Chondrocyte (in vitro differentiated cells): ENCODE results near the gene PNKP. TPM values are rescaled to one million over a fixed set of nuclear protein-coding genes. Genes with fewer than 3 reads are reported as not detected.

ENCODE experiments used
- DNase-seq: peaks from one replicate; pipeline ENCODE4 v3.0.0; 2021; ENCODE audit warnings: mixed read lengths, low spot score
- H3K27ac Mint-ChIP-seq: one replicate; pipeline ENCODE4 v1.8.0; 2021; ENCODE audit warnings: mild to moderate bottlenecking, moderate library complexity, mixed read lengths; ENCODE audit not compliant: unreplicated experiment
- H3K27me3 Mint-ChIP-seq: 2 replicates; pipeline ENCODE4 v1.8.0; 2021; ENCODE audit warnings: low read depth, mixed read lengths
- H3K36me3 Mint-ChIP-seq: 2 replicates; pipeline ENCODE4 v1.8.0; 2021; ENCODE audit warnings: low read depth, mixed read lengths
- H3K4me1 Mint-ChIP-seq: 2 replicates; pipeline ENCODE4 v1.8.0; 2021; ENCODE audit warnings: low read depth, mild to moderate bottlenecking, mixed read lengths
- H3K4me3 Mint-ChIP-seq: one replicate; pipeline ENCODE4 v1.8.0; 2021; ENCODE audit warnings: mild to moderate bottlenecking, moderate library complexity, mixed read lengths; ENCODE audit not compliant: unreplicated experiment
- H3K9me3 Mint-ChIP-seq: 2 replicates; pipeline ENCODE4 v1.8.0; 2021; ENCODE audit warnings: low read depth, mixed read lengths
- total RNA-seq: library from RNA; stranded (reverse); gene quantifications from 3 replicates; pipeline ENCODE4 v1.2.1, GENCODE V29; 2021
- TF ChIP-seq, protein P1 (sequence below): fragments of 200-600 bp; sonication (generic); IDR thresholded peaks from 2 replicates; pipeline ENCODE4 v1.5.0; 2021; ENCODE audit warnings: antibody characterized with exemption, mild to moderate bottlenecking, moderate library complexity

Gene PNKP
- total RNA-seq, 1 donor from 2014 or later = 52.4 TPM

DNA sequence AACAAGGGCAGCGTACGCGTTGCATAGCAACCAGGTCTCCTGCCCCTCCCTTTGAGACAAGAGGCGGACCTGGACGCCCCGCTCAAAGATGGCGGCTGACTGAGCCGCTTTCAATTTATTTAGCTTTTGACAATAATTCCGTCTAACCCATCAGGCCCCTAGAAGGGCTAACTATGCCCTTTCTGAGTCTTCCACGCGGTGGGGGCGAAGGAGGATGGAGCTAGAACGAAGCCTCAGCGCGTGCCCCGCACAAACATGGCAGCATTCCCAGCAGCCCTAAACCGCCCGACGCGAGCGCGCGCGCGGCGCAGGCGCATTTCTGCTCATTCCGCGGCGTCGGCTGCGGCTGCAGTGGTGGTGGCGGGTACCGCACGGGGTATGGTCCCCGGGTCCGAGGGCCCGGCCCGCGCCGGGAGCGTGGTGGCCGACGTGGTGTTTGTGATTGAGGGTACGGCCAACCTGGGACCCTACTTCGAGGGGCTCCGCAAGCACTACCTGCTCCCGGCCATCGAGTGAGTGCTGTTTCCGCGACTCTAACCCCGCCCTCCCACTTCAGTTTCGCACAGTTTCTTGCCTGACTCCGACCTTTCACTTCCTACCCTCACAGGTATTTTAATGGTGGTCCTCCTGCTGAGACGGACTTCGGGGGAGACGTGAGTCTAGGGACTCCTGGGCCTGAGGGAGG, 49.3 kb downstream of the PNKP start, which contains the start of gene MED25:
Gene MED25, plus strand, starts transcription at position 326 of the 685 bp plus-strand sequence. Its CDS starts 53 bp downstream, at position 379.
- Mint-ChIP-seq H3K9me3 (no peaks in the 10 kb centered on the region), H3K36me3 (peaks cover under 1% of the 10 kb centered on the region), H3K4me1 (peaks cover 30% of the 10 kb centered on the region), H3K27ac (peak within 1 kb of the TSS; percentile 100), H3K4me3 (peak within 1 kb of the TSS; percentile 97), H3K27me3 (no peaks in the 10 kb centered on the region)
- DNase-seq = no peak
- TF ChIP-seq, protein P1, sequence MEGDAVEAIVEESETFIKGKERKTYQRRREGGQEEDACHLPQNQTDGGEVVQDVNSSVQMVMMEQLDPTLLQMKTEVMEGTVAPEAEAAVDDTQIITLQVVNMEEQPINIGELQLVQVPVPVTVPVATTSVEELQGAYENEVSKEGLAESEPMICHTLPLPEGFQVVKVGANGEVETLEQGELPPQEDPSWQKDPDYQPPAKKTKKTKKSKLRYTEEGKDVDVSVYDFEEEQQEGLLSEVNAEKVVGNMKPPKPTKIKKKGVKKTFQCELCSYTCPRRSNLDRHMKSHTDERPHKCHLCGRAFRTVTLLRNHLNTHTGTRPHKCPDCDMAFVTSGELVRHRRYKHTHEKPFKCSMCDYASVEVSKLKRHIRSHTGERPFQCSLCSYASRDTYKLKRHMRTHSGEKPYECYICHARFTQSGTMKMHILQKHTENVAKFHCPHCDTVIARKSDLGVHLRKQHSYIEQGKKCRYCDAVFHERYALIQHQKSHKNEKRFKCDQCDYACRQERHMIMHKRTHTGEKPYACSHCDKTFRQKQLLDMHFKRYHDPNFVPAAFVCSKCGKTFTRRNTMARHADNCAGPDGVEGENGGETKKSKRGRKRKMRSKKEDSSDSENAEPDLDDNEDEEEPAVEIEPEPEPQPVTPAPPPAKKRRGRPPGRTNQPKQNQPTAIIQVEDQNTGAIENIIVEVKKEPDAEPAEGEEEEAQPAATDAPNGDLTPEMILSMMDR = peak; percentile 56

DNA sequence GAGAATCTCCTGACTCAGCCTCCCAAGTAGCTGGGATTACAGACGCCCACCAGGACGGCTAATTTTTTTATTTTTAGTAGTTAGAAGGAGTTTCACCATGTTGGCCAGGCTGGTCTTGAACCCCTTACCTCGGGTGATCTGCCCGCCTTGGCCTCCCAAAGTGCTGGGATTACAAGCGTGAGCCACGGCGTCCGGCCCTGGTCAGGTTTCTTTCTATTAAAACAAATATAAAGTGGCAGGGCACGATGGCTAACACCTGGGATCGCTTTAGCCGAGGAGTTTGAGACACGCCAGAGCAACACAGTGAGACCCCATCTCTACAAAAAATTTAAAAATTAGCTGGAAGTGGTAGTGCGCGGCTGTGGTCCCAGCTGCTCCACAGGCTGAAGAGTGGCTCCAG, 50.8 kb downstream of the PNKP start:
- no peak for DNase-seq
- no peak overlapping the region for H3K4me3 Mint-ChIP-seq
- H3K27ac Mint-ChIP-seq = no peak overlapping the region
- no peaks in the 10 kb centered on the region for H3K9me3 Mint-ChIP-seq
- no peaks in the 10 kb centered on the region for H3K27me3 Mint-ChIP-seq
- TF ChIP-seq, protein P1 = no peak
- peaks cover 41% of the 10 kb centered on the region for H3K4me1 Mint-ChIP-seq
- no peaks in the 10 kb centered on the region for H3K36me3 Mint-ChIP-seq

DNA sequence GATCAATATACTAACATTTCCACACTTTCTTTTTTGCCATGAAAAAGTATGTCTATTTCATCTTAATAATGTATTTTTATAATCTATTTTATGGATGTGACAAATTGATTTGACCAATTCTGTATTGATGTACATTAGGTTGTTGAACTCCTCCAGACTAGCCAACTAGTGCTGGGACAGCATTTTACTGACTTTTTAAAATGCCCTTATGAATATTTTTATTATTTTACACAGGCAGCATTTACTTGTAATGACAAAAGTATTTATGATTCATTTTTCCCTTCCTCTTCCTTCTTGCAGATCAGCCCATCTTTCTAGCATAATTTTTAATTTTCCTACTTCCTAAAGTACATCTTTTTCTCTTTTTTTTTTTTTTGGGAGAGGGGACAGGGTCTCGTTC, 53.4 kb downstream of the PNKP start:
- Mint-ChIP-seq H3K4me1 (peaks cover 38% of the 10 kb centered on the region), H3K4me3 (peak overlapping the region; percentile 47), H3K27me3 (no peaks in the 10 kb centered on the region), H3K9me3 (no peaks in the 10 kb centered on the region), H3K27ac (peak overlapping the region; percentile 85), H3K36me3 (no peaks in the 10 kb centered on the region)
- no peak for DNase-seq
- TF ChIP-seq, protein P1 = no peak

DNA sequence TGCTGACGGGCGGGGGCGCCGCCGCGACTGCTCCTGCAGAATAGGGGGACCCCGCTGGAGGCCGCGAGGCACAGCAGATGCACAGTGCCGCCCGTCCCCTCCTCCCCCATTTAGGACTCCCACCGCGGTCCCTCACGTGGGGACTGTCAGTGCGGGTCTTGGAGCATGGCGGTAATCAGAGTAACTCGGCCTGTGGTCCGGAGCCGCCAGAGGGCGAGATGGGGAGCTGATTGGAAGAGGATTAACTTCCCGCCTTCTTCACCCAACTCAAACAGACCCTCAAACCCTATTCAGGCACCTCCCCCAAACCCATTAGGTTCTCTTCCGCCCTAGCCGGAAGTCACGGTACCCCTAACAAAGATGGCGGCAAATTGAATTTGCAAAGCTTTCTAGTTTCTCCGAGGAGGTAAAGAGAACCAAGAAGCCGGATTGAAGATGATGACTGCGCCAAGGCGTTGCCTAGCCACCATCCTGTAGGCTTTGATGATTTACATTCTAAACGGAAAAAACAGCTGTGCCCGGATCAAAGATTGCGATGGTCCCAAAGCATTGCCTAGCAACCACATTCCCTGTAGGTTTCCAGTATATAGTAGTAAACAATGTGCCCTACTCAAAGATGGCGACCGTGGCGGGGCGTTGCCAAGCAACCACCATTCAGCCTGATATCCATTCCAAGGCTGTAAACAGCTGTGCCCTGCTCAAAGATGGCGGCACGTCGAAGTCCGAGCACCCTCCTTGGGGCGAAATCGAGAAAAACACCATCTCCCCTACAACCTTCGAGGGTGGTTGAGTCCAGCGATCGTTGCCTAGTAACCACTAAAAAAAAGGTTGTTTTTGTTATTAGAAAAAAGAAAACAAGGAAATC, 54.1 kb downstream of the PNKP start, which contains the start of gene FUZ:
Gene FUZ, minus strand, starts transcription at position 296 of the 865 bp plus-strand sequence. Its CDS starts 186 bp downstream, at position 110.
- Mint-ChIP-seq H3K4me1 (peaks cover 31% of the 10 kb centered on the region), H3K4me3 (peak within 1 kb of the TSS; percentile 88), H3K36me3 (no peaks in the 10 kb centered on the region), H3K27ac (peak within 1 kb of the TSS; percentile 97), H3K27me3 (no peaks in the 10 kb centered on the region), H3K9me3 (no peaks in the 10 kb centered on the region)
- TF ChIP-seq, protein P1 = peak; percentile 61
- DNase-seq = no peak

DNA sequence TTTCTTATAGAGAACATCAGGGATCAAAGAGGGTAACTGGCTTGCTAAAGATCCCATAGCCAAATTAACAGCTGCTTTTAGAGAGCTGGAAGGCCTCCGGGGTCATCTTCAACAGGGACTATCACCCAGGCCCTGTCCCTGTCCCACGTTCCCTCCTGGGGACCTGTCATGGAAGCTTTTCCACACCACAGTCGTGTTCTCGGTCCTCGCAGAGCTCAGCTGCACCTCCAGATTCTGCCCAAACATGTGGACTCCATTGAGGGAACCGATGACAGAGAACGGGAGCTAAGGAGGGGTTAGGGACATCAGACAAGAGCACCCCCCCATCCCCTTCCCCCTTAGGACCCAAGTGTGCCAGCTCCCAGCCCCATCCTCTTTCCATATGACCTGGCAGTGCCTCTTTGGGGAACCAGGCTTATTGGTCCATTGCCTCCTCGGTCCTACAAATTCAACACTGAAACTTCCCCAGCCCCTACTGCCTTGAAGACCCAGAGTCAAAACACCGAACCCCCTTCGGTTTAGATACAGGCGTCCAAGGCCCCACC, 54.9 kb downstream of the PNKP start:
- Mint-ChIP-seq H3K9me3 (no peaks in the 10 kb centered on the region), H3K4me3 (peak overlapping the region; percentile 88), H3K27ac (peak overlapping the region; percentile 97), H3K27me3 (no peaks in the 10 kb centered on the region), H3K4me1 (peaks cover 31% of the 10 kb centered on the region), H3K36me3 (no peaks in the 10 kb centered on the region)
- DNase-seq = no peak
- TF ChIP-seq, protein P1 = no peak
